GM12878 (cell line): ENCODE results near the gene MGMT. TPM values are rescaled to one million over a fixed set of nuclear protein-coding genes. Genes with fewer than 3 reads are reported as not detected.

Experiments used
- BMI1 ChIP-seq: fragments of 450-650 bp; IDR thresholded peaks from 2 replicates; pipeline ENCODE4 v1.6.1; 2016; ENCODE audit warnings: mild to moderate bottlenecking, moderate library complexity, borderline replicate concordance
- E2F4 ChIP-seq: IDR thresholded peaks from 2 replicates; pipeline ENCODE4 v1.6.1; 2012; ENCODE audit warnings: low read depth, low read length, improper control_type of control experiment
- E4F1 ChIP-seq: fragments of 450-650 bp; IDR thresholded peaks from 2 replicates; pipeline ENCODE4 v1.6.1; 2018; ENCODE audit warnings: borderline replicate concordance, mild to moderate bottlenecking; ENCODE audit not compliant: partially characterized antibody
- EED ChIP-seq: sonication (generic); IDR thresholded peaks from 2 replicates; pipeline ENCODE4 v1.6.1; 2016; ENCODE audit warnings: antibody characterized with exemption, low read depth
- ELK1 ChIP-seq: IDR thresholded peaks from 2 replicates; pipeline ENCODE4 v1.6.1; 2012; ENCODE audit warnings: low read depth, low read length, improper control_type of control experiment
- HDAC6 ChIP-seq: fragments of 200-600 bp; sonication (generic); IDR thresholded peaks from one replicate; pipeline ENCODE4 v1.8.0; 2017; ENCODE audit warnings: antibody characterized with exemption; ENCODE audit not compliant: unreplicated experiment
- HSF1 ChIP-seq: fragments of 150-350 bp; IDR thresholded peaks from 2 replicates; pipeline ENCODE4 v1.6.1; 2014; ENCODE audit warnings: mild to moderate bottlenecking, low read depth, low read length
- IKZF1 ChIP-seq: fragments of 450-650 bp; conservative IDR thresholded peaks from 2 replicates; pipeline ENCODE4 v1.6.1; 2017; ENCODE audit warnings: antibody characterized with exemption, mild to moderate bottlenecking
- KDM1A ChIP-seq: fragments of 200-600 bp; sonication (generic); IDR thresholded peaks from 2 replicates; pipeline ENCODE4 v1.6.1; 2016; ENCODE audit warnings: borderline replicate concordance
- LARP7 ChIP-seq: fragments of 450-650 bp; IDR thresholded peaks from 2 replicates; pipeline ENCODE4 v1.6.1; 2017; ENCODE audit warnings: mild to moderate bottlenecking
- MEF2B ChIP-seq: fragments of 450-650 bp; IDR thresholded peaks from 2 replicates; pipeline ENCODE4 v1.6.1; 2018; ENCODE audit warnings: mild to moderate bottlenecking, moderate library complexity; ENCODE audit not compliant: partially characterized antibody, poor library complexity, severe bottlenecking
- MYC ChIP-seq: IDR thresholded peaks from 2 replicates; pipeline ENCODE4 v1.6.1; 2011; ENCODE audit warnings: mild to moderate bottlenecking, low read length, moderate library complexity, inconsistent platforms; ENCODE audit not compliant: insufficient read depth, insufficient replicate concordance, insufficient read length, severe bottlenecking
- POLR2AphosphoS5 ChIP-seq: IDR thresholded peaks from 2 replicates; pipeline ENCODE4 v1.6.1; 2011; ENCODE audit warnings: mild to moderate bottlenecking, low read length, inconsistent platforms
- RBBP5 ChIP-seq: fragments of 200-600 bp; sonication (generic); conservative IDR thresholded peaks from 2 replicates; pipeline ENCODE4 v1.6.1; 2016
- RELA ChIP-seq: fragments of 450-650 bp; IDR thresholded peaks from 2 replicates; pipeline ENCODE4 v1.8.0; 2014; ENCODE audit warnings: borderline replicate concordance; ENCODE audit not compliant: partially characterized antibody
- SMAD5 ChIP-seq: IDR thresholded peaks from 2 replicates; pipeline ENCODE4 v1.6.1; 2016; ENCODE audit warnings: antibody characterized with exemption, low read depth
- SMARCA5 ChIP-seq: fragments of 450-650 bp; IDR thresholded peaks from 2 replicates; pipeline ENCODE4 v1.6.1; 2017; ENCODE audit warnings: mild to moderate bottlenecking
- SPI1 ChIP-seq: IDR thresholded peaks from 2 replicates; pipeline ENCODE4 v1.6.1; 2011; ENCODE audit warnings: low read depth, mild to moderate bottlenecking, low read length, moderate library complexity, borderline replicate concordance; ENCODE audit not compliant: insufficient read depth
- TCF12 ChIP-seq: IDR thresholded peaks from 2 replicates; pipeline ENCODE4 v1.6.1; 2011; ENCODE audit warnings: low read depth, mild to moderate bottlenecking, low read length
- YY1 ChIP-seq: IDR thresholded peaks from 2 replicates; pipeline ENCODE4 v1.6.1; 2011; ENCODE audit warnings: low read depth, mild to moderate bottlenecking, low read length
- ZBTB4 ChIP-seq: fragments of 450-650 bp; formaldehyde crosslinking; IDR thresholded peaks from 2 replicates; pipeline ENCODE4 v1.4.0; 2022; ENCODE audit warnings: mild to moderate bottlenecking, moderate library complexity
- polyA plus RNA-seq, 11 experiments: library from polyadenylated mRNA; depleted of rRNA in 4 of 11; unstranded in 6 of 11; stranded (reverse) in 5 of 11; fragments of >200 nt; fragmentation: Nextera tagmentation in 4 of 11; fragmentation: Illumina TruSeq in 1 of 11; extraction: Ambion mirVana in 4 of 11; extraction: Trizol in 1 of 11; gene quantifications; 1 replicate in 1 of 11; 2 replicates in 10 of 11; pipeline versions ENCODE4 v1.2.1 to v1.2.3, GENCODE V29; 2011 to 2016; ENCODE audit warnings: inconsistent platforms in 2 of 11, missing spikeins in 2 of 11, low read depth in 1 of 11
- total RNA-seq, 4 experiments: library from RNA; depleted of rRNA in 3 of 4; stranded (reverse); fragments of >200 nt in 3 of 4; fragmentation: Illumina TruSeq in 1 of 4; extraction: Trizol in 1 of 4; gene quantifications; 2 replicates each; pipeline versions ENCODE4 v1.2.1 to v1.2.3, GENCODE V29; 2013 to 2021

Gene MGMT
- total and polyA plus RNA-seq, 10 of the 15 experiments (the other 5 are each of a cell fraction or from before 2014, with no cell fraction given), result 0.16 to 24.2 (median 13.3) TPM

GRCh38 chr10:129501652-129502436, 34.8 kb downstream of the MGMT start (continued):
- no peak for TF ChIP-seq E4F1
- no peak for TF ChIP-seq POLR2AphosphoS5
- no peak for TF ChIP-seq RELA
- TF ChIP-seq TCF12, result 0 out of 2 replicates have a peak, but pooled peaks have one; percentile 15
- TF ChIP-seq BMI1, result no peak
- TF ChIP-seq MYC, result no peak
- TF ChIP-seq RBBP5, result no peak
- no peak for TF ChIP-seq LARP7
- TF ChIP-seq SMARCA5, result no peak
- TF ChIP-seq SPI1, result peak; percentile 96
- TF ChIP-seq IKZF1, result no peak
- TF ChIP-seq ELK1, result no peak
- no peak for TF ChIP-seq HSF1
- no peak for TF ChIP-seq SMAD5
- no peak for TF ChIP-seq E2F4
- TF ChIP-seq ZBTB4 (CRISPR knock-in tag), result no peak
- TF ChIP-seq YY1, result no peak
- TF ChIP-seq EED, result no peak
- TF ChIP-seq KDM1A, result no peak
- no peak for TF ChIP-seq MEF2B
- no peak for TF ChIP-seq HDAC6
